AG04450 (cell line): ENCODE results near the gene RPL27A. TPM values are rescaled to one million over a fixed set of nuclear protein-coding genes. Genes with fewer than 3 reads are reported as not detected.

Experiments used
- CTCF ChIA-PET: fragments of 300-600, 350-600 bp; formaldehyde crosslinking; extraction: SDS; loops from one replicate; lab custom pipeline; 2022; ENCODE audit warnings: antibody characterized with exemption, inconsistent platforms; lab: Charles Lee
- POLR2A ChIA-PET: fragments of 350-600 bp; formaldehyde crosslinking; extraction: SDS; loops from one replicate; lab custom pipeline; 2021; ENCODE audit warnings: antibody characterized with exemption, inconsistent platforms; lab: Yijun Ruan, JAX
- DNase-seq: peaks from one replicate; pipeline ENCODE4 v3.0.0-alpha.2; 2011; ENCODE audit warnings: low read depth, low spot score
- H3K27ac ChIP-seq: one replicate; pipeline ENCODE4 v1.5.1; 2012; ENCODE audit warnings: low read depth, low read length, control low read depth
- H3K27me3 ChIP-seq: one replicate; pipeline ENCODE4 v1.6.0; 2012; ENCODE audit warnings: low read length; ENCODE audit not compliant: control insufficient read depth, insufficient read depth
- H3K4me3 ChIP-seq: 2 replicates; pipeline ENCODE4 v1.5.1; 2011; ENCODE audit warnings: mild to moderate bottlenecking, low read depth, low read length, control low read depth
- H3K9me3 ChIP-seq: 2 replicates; pipeline ENCODE4 v1.5.1; 2012; ENCODE audit warnings: low read length; ENCODE audit not compliant: control insufficient read depth, insufficient read depth
- polyA plus RNA-seq: library from polyadenylated mRNA; depleted of rRNA; stranded (reverse); fragments of >200 nt; gene quantifications from 2 replicates; pipeline ENCODE4 v1.2.3, GENCODE V29; 2011
- TF ChIP-seq, protein P1 (sequence below): IDR thresholded peaks from 2 replicates; pipeline ENCODE4 v1.5.1; 2011; ENCODE audit warnings: low read depth, low read length, control low read depth, inconsistent platforms

The RPL27A gene
- polyA plus RNA-seq, 1 experiment: 941 TPM

DNA sequence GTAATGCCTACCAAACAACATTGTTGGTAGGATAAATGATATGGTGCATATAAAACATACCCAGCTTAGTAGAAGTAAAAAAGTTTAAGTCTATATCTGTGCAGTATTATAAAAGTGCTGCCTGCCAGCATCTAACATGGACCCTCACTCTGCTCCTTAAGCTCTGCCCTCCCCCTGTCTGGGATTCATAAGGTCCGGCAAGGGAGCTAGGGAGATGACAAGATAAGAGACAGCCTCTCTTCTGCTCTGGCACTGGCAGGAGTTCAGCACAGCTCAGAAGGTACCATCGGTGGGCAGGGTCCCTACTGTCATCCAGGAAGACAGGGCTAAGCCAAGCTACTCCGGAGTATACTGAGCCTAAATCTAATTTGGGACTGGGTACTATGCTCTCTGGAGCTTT is 42.9 kb upstream of the RPL27A start:
- no peak for DNase-seq
- H3K9me3 ChIP-seq: peaks cover 3% of the 10 kb centered on the region; the same call in 1 of the 2 replicates
- H3K4me3 ChIP-seq: no peak overlapping the region
- ChIA-PET POLR2A (interaction anchor here (0.6 kb wide), 2 partner anchors 43 to 130 kb away, joined by 3 to 6 read pairs; no protein-coding TSS in a partner anchor), CTCF (interaction anchor here (1.0 to 1.2 kb wide), 2 partner anchors 9 to 447 kb away, joined by 3 read pairs; no protein-coding TSS in a partner anchor)
- TF ChIP-seq, protein P1, sequence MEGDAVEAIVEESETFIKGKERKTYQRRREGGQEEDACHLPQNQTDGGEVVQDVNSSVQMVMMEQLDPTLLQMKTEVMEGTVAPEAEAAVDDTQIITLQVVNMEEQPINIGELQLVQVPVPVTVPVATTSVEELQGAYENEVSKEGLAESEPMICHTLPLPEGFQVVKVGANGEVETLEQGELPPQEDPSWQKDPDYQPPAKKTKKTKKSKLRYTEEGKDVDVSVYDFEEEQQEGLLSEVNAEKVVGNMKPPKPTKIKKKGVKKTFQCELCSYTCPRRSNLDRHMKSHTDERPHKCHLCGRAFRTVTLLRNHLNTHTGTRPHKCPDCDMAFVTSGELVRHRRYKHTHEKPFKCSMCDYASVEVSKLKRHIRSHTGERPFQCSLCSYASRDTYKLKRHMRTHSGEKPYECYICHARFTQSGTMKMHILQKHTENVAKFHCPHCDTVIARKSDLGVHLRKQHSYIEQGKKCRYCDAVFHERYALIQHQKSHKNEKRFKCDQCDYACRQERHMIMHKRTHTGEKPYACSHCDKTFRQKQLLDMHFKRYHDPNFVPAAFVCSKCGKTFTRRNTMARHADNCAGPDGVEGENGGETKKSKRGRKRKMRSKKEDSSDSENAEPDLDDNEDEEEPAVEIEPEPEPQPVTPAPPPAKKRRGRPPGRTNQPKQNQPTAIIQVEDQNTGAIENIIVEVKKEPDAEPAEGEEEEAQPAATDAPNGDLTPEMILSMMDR: no peak
- H3K27me3 ChIP-seq: no peaks in the 10 kb centered on the region
- no peak overlapping the region for H3K27ac ChIP-seq

DNA sequence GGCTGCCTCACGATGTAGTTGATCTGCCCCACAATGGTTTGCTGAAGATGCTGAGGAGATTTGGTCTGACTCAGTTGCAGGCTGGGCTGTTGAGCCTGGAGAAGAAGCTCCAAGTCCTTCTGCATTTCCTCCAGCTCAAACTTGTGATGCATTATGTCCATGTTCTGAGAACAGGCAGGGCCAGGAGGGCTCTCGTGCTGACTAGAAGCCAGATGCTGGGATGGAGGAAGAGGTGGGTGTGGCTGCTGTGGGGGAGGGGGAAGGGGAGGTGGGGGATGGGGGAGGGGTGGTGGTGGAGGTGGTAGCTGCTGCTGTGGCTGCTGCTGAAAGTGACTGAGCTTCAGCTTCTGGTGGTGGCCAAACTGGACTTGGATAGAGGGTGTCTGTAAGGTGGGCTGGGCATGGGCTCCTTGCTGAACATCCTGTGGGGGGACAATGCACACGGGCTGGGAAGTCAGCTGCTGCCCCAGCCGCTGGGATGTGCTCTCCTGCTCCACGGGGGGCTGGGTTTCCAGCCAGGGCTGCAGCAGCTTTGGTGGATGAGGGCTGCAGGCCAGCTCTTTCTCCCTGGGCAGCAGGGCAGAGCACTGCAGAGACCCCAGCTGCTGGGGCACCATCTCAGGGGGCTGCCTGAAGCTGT is 42.2 kb upstream of the RPL27A start:
- POLR2A ChIA-PET: interaction anchor here (0.6 kb wide), 1 partner anchor 129 kb away, joined by 6 read pairs; no protein-coding TSS in a partner anchor
- DNase-seq: no peak
- Histone ChIP-seq H3K27ac (no peak overlapping the region), H3K27me3 (no peaks in the 10 kb centered on the region), H3K9me3 (peaks cover 3% of the 10 kb centered on the region; the same call in 1 of the 2 replicates), H3K4me3 (no peak overlapping the region)
- CTCF ChIA-PET: interaction anchor here (0.7 to 1.0 kb wide), 2 partner anchors 320 to 447 kb away, joined by 3 read pairs; no protein-coding TSS in a partner anchor
- TF ChIP-seq, protein P1: no peak

DNA sequence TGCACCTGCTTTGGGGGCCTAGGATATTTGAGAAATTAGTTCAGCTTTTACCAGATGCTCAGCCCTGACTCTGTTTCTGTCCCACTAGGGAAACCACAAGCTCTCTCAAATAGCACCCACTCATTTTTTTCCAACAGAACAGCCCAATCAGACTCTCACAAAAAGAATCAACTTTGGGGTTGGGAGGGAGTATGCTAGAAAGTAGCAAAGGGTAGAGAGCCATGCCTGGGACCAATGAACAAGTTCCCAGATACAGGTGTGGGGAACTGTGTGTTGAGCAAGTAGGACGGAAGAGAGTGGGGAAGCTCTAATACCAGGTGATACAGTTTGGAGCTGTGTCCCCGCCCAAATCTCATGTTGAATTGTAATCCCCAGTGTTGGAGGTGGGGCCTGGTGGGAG is 41.3 kb upstream of the RPL27A start:
- ChIA-PET CTCF (no interaction called here), POLR2A (no interaction called here)
- Histone ChIP-seq H3K27me3 (no peaks in the 10 kb centered on the region), H3K27ac (no peak overlapping the region), H3K4me3 (no peak overlapping the region), H3K9me3 (no peaks in the 10 kb centered on the region; the same call in 1 of the 2 replicates)
- TF ChIP-seq, protein P1: no peak
- no peak for DNase-seq

DNA sequence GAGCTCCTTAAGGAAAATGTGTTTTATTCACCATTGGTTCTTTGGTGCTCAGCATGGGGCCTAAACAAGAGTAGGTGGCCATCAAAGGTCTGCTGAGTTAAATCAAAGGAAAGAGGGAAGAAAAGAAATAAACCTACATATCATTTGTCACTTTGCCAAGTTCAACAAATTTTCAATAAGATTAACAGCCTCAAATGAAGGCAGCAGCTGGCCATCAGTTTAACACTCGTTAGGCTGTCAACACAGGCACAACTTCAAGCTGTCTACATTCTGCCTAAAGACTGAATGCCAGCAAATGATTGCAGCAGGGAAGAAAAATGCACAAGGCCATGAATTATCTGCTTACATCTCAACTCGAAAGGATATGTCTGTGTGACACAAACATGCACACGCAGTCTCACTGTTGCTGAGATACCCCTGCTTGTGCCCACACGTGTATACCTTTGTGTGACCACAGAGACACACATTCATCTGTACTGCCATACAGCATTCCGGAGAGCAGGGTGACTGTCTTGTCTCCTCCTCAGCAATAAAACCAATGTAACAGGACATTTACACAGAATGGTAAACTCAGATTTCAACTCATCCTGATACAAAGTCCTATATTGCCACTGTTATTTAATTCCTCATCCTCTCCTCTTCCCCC is 40.3 kb upstream of the RPL27A start:
- ChIA-PET CTCF (no interaction called here), POLR2A (no interaction called here)
- Histone ChIP-seq H3K9me3 (no peaks in the 10 kb centered on the region), H3K27ac (no peak overlapping the region), H3K27me3 (no peaks in the 10 kb centered on the region), H3K4me3 (no peak overlapping the region)
- no peak for DNase-seq
- TF ChIP-seq, protein P1: no peak

DNA sequence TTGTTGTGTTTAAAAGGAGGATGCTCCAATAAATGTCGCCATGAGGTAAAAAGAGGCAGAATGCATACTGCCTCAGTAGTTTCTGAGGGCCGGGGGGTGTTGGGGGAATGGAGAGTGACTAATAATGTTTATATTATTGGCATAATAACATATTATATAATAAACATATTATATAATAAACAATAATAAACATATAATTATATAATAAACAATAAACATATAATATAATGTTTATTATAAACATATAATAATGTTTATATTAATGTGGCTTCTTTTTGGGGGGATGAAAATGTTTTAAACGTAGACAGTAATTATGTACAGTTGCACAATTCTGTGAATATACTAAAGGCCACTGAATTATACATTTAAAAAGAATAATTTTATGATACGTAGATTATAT is 35.7 kb upstream of the RPL27A start:
- no peaks in the 10 kb centered on the region for H3K27me3 ChIP-seq
- H3K9me3 ChIP-seq: no peaks in the 10 kb centered on the region
- ChIA-PET POLR2A (no interaction called here), CTCF (no interaction called here)
- H3K27ac ChIP-seq: no peak overlapping the region
- no peak overlapping the region for H3K4me3 ChIP-seq
- TF ChIP-seq, protein P1: no peak
- no peak for DNase-seq
